ENCODE results near the gene OSGEP.

Gene OSGEP

DNA sequence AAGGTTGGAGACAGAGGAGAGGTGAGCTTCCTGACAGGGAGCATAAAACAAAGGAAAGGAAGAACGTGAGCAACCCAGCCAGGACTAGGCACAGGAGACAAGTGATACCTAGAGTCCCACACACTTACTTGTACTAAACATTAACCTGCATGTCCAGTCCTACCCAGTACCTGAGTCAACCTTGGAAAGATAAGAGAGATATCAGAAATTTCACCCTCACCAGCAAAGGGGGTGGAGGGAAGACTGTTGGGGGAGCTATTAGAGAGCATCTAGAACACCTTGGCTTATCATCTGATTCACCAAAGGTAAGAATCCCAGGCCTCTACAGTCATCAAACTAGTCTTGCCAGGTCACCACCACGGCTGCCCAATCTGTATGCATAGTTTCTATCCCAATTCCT lies 29.8 kb downstream of the OSGEP start:
- H3K9me3 ChIP-seq (ENCODE audit: control insufficient read depth, insufficient read depth, low read length) = no peaks in the 10 kb centered on the region
- H3K27me3 ChIP-seq (ENCODE audit: control insufficient read depth, insufficient read depth, low read length) = no peaks in the 10 kb centered on the region
- peaks cover 6% of the 10 kb centered on the region for H3K4me1 ChIP-seq (ENCODE audit: control insufficient read depth, insufficient read depth, low read length)
- H3K9ac ChIP-seq (ENCODE audit: low read depth, low read length) = no peak overlapping the region
- H3K4me3 ChIP-seq (ENCODE audit: low read depth, low read length) = no peak overlapping the region
- H3K36me3 ChIP-seq (ENCODE audit: control insufficient read depth, insufficient read depth, low read length) = no peaks in the 10 kb centered on the region

DNA sequence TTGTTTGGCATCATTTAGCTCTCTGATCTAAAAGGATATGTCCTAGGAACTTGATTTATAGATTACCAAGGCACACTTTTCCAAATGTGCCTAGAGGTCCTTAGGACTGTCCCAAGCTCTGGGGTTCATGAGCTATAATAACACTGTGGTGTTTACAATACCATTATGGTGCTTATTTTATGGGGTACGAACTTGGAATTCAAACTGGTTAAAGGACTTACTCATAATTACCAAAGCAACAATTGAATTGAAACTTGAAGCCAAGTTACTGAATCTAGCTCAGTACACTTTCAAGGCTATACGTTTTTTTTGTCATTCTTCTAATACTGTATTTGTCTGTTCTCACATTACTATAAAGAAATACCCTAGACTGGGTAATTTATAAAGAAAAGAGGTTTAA lies 31.7 kb downstream of the OSGEP start:
- H3K36me3 ChIP-seq (ENCODE audit: control insufficient read depth, insufficient read depth, low read length) = no peaks in the 10 kb centered on the region
- H3K9me3 ChIP-seq (ENCODE audit: control insufficient read depth, insufficient read depth, low read length) = no peaks in the 10 kb centered on the region
- no peak overlapping the region for H3K4me3 ChIP-seq (ENCODE audit: low read depth, low read length)
- H3K9ac ChIP-seq (ENCODE audit: low read depth, low read length) = no peak overlapping the region
- H3K4me1 ChIP-seq (ENCODE audit: control insufficient read depth, insufficient read depth, low read length) = peaks cover 6% of the 10 kb centered on the region
- H3K27me3 ChIP-seq (ENCODE audit: control insufficient read depth, insufficient read depth, low read length) = no peaks in the 10 kb centered on the region

DNA sequence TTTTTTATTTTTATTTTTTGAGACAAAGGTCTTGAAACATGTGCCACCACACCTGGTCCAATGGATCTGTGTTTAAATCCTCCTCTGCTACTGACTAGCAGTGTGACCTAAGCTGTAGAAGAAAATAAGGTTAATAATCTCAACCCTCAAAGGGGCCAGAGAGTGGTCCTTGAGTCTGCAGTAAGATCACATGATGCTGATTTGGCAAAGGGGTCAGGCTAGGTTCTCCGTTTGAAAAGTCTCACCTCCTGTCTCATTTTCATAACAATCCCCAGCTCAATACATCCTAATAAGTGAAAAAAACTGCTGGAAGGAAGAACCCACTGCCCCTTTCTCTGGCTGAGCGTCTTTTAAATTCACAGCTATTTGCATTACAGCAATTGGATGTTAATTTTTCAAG lies 33.3 kb downstream of the OSGEP start:
- peaks cover 6% of the 10 kb centered on the region for H3K4me1 ChIP-seq (ENCODE audit: control insufficient read depth, insufficient read depth, low read length)
- no peaks in the 10 kb centered on the region for H3K27me3 ChIP-seq (ENCODE audit: control insufficient read depth, insufficient read depth, low read length)
- no peak overlapping the region for H3K9ac ChIP-seq (ENCODE audit: low read depth, low read length)
- H3K36me3 ChIP-seq (ENCODE audit: control insufficient read depth, insufficient read depth, low read length) = no peaks in the 10 kb centered on the region
- H3K9me3 ChIP-seq (ENCODE audit: control insufficient read depth, insufficient read depth, low read length) = no peaks in the 10 kb centered on the region
- H3K4me3 ChIP-seq (ENCODE audit: low read depth, low read length) = no peak overlapping the region

DNA sequence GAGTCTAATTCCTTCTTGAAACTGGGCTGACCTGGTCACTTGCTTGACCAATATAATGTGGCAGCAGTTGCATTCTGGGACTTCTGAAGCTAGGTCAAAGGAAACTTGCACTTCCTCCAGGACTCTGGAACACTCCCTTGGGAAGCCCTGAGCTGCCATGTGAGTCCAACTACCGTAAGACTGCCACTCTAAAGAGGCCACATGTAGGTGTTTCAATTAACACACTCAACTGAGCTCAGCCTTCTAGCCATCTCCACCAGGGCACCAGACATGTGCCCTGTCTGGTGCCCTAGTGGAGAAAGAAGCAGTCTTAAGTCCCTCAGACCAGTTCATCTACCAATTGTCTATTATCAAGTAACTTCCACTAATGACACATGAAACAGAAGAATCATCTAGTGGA lies 35.2 kb downstream of the OSGEP start:
- Histone ChIP-seq H3K27me3 (ENCODE audit: control insufficient read depth, insufficient read depth, low read length) (no peaks in the 10 kb centered on the region), H3K4me3 (ENCODE audit: low read depth, low read length) (no peak overlapping the region), H3K36me3 (ENCODE audit: control insufficient read depth, insufficient read depth, low read length) (no peaks in the 10 kb centered on the region), H3K4me1 (ENCODE audit: control insufficient read depth, insufficient read depth, low read length) (peaks cover 10% of the 10 kb centered on the region), H3K9me3 (ENCODE audit: control insufficient read depth, insufficient read depth, low read length) (no peaks in the 10 kb centered on the region), H3K9ac (ENCODE audit: low read depth, low read length) (no peak overlapping the region)

DNA sequence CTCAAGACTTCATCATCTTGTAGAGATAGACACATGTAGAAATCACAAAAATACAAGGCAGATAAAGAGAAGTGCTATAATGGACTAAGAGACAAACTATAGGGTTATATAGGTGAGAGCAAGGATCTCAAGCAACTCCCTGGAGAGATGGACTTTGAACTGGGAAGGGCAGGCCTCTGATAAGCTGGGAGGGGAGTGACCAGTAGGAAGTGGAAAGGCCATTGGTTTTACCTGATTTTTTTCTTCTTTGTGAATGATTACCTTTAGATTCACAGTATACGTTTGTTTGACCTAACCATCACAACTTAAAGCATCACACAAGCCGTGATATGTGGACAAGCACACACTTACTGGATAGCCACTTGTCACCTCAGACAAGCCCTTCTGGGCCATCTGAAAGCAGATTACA lies 36.1 kb downstream of the OSGEP start:
- H3K9me3 ChIP-seq (ENCODE audit: control insufficient read depth, insufficient read depth, low read length) = no peaks in the 10 kb centered on the region
- peaks cover 10% of the 10 kb centered on the region for H3K4me1 ChIP-seq (ENCODE audit: control insufficient read depth, insufficient read depth, low read length)
- no peaks in the 10 kb centered on the region for H3K27me3 ChIP-seq (ENCODE audit: control insufficient read depth, insufficient read depth, low read length)
- H3K4me3 ChIP-seq (ENCODE audit: low read depth, low read length) = no peak overlapping the region
- no peak overlapping the region for H3K9ac ChIP-seq (ENCODE audit: low read depth, low read length)
- H3K36me3 ChIP-seq (ENCODE audit: control insufficient read depth, insufficient read depth, low read length) = no peaks in the 10 kb centered on the region

GRCh38 chr14:20417250-20418186 lies 37.1 kb downstream of the OSGEP start:
- no peaks in the 10 kb centered on the region for H3K36me3 ChIP-seq (ENCODE audit: control insufficient read depth, insufficient read depth, low read length)
- no peak overlapping the region for H3K9ac ChIP-seq (ENCODE audit: low read depth, low read length)
- H3K27me3 ChIP-seq (ENCODE audit: control insufficient read depth, insufficient read depth, low read length) = no peaks in the 10 kb centered on the region
- no peaks in the 10 kb centered on the region for H3K9me3 ChIP-seq (ENCODE audit: control insufficient read depth, insufficient read depth, low read length)
- H3K4me3 ChIP-seq (ENCODE audit: low read depth, low read length) = no peak overlapping the region
- H3K4me1 ChIP-seq (ENCODE audit: control insufficient read depth, insufficient read depth, low read length) = peaks cover 10% of the 10 kb centered on the region

DNA sequence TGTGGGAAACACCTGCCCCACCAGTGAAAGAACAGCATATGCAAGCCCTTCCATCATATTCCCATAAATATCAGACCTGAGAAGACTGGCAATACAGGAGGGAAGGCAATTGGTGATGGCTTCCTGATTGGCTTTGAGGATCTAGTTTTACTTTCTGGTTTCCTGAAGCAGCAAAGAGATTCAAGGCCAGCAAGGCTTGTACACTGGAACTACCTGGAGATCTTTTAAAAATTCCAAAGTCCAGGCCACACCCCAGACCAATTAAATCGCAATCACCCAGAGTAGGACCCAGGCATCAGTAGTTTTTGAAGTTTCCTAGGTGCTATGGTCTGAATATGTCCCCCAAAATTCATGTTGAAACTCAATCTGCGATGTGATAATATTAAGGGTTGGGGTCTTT lies 38.4 kb downstream of the OSGEP start:
- Histone ChIP-seq H3K4me3 (ENCODE audit: low read depth, low read length) (no peak overlapping the region), H3K9ac (ENCODE audit: low read depth, low read length) (no peak overlapping the region), H3K36me3 (ENCODE audit: control insufficient read depth, insufficient read depth, low read length) (no peaks in the 10 kb centered on the region), H3K27me3 (ENCODE audit: control insufficient read depth, insufficient read depth, low read length) (no peaks in the 10 kb centered on the region), H3K4me1 (ENCODE audit: control insufficient read depth, insufficient read depth, low read length) (peaks cover 10% of the 10 kb centered on the region), H3K9me3 (ENCODE audit: control insufficient read depth, insufficient read depth, low read length) (no peaks in the 10 kb centered on the region)

DNA sequence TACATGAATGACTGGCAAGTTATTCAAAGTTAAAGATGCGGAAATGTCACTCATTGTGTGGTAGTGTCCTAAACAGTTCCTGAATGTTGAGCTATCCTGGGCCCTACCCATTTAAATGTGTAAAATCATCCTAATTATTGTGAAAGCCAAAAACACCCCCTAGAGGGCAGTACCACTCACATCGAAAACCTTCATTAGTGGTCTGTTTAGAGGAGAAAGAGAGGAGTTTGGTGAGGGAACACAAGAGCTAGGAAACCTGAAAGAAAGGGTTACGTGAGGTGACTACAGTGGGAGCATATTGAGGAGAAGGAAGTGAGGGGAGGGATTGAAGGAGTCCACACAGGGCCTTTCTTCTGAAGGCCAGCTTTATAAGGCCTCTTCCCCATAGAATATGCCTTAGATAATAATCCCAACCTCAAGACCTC lies 38.8 kb downstream of the OSGEP start:
- Histone ChIP-seq H3K36me3 (ENCODE audit: control insufficient read depth, insufficient read depth, low read length) (no peaks in the 10 kb centered on the region), H3K9ac (ENCODE audit: low read depth, low read length) (no peak overlapping the region), H3K4me1 (ENCODE audit: control insufficient read depth, insufficient read depth, low read length) (peaks cover 10% of the 10 kb centered on the region), H3K4me3 (ENCODE audit: low read depth, low read length) (no peak overlapping the region), H3K9me3 (ENCODE audit: control insufficient read depth, insufficient read depth, low read length) (no peaks in the 10 kb centered on the region), H3K27me3 (ENCODE audit: control insufficient read depth, insufficient read depth, low read length) (no peaks in the 10 kb centered on the region)

- Histone ChIP-seq H3K36me3 (ENCODE audit: control insufficient read depth, insufficient read depth, low read length) (no peaks in the 10 kb centered on the region), H3K4me3 (ENCODE audit: low read depth, low read length) (peak overlapping the region; percentile 91), H3K9ac (ENCODE audit: low read depth, low read length) (peak overlapping the region; percentile 61), H3K27me3 (ENCODE audit: control insufficient read depth, insufficient read depth, low read length) (no peaks in the 10 kb centered on the region), H3K9me3 (ENCODE audit: control insufficient read depth, insufficient read depth, low read length) (no peaks in the 10 kb centered on the region), H3K4me1 (ENCODE audit: control insufficient read depth, insufficient read depth, low read length) (peaks cover 10% of the 10 kb centered on the region)
These were observed 40.9 kb downstream of the OSGEP start for GRCh38 chr14:20413744-20414082.

DNA sequence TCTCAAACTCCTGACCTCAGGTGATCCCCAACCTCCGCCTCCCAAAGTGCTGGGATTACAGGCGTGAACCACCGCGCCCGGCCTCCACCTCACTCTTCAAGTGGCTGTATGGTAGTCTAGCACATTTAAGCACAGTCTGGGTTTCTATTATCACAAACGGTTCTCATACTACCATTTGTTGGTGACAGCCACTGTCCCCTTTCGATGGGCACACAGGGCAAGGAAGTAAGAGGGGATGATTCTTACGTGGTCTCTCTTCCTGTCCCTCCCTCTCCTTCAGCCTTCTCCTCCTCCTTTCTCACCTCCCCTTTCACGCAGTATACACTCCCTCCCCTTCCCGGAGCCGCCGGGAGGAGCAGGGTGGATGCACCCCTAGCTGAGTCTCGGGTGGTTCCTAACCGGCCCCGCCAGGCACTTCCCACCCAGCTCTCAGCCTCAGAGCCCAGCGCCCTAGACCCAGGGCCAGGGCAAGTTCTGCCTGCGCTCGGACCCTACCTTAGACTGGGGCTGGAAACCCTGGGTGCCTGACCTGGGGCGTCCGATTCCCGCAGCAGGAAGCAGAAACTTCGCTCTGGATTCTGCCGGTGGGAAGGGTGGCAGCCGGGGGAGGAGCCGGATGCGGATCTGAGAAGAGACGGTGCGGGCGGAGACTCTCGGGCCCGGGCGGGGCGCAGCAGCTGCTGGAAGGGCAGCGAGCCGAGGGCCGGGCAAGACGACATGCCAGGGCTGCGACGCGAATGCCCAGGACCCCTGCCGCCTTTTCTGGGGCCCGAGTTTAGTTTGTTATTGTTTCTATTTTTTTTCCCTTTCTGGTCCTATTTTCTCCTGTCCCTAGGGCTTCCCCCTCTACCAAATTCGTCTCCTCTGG lies 41.5 kb downstream of the OSGEP start, which contains the start of gene TEP1:
TEP1 (minus strand) TSS at position 626 of the 868 bp plus-strand sequence. CDS start 5,062 bp downstream, outside the sequence.
- Histone ChIP-seq H3K4me1 (ENCODE audit: control insufficient read depth, insufficient read depth, low read length) (peaks cover 10% of the 10 kb centered on the region), H3K4me3 (ENCODE audit: low read depth, low read length) (peak within 1 kb of the TSS; percentile 91), H3K36me3 (ENCODE audit: control insufficient read depth, insufficient read depth, low read length) (peaks cover under 1% of the 10 kb centered on the region)

DNA sequence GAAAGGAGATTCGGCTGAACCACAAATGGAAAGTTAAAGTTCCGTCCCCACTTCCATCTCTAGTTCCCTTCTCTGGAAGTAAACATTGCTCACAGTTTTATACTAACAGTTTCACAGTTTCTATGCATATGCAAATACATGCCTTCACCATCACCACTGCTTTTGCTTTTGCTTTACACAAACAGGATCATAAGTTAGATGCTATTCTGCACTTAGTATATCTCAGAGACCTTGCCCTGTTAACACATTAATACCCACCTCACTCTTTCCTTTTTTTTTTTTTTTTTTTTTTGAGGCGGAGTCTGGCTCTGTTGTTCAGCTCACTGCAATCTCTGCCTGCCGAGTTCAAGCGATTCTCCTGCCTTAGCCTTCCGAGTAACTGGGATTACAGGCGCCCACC lies 42.2 kb downstream of the OSGEP start:
- Histone ChIP-seq H3K4me1 (ENCODE audit: control insufficient read depth, insufficient read depth, low read length) (peaks cover 10% of the 10 kb centered on the region), H3K9ac (ENCODE audit: low read depth, low read length) (no peak overlapping the region), H3K9me3 (ENCODE audit: control insufficient read depth, insufficient read depth, low read length) (no peaks in the 10 kb centered on the region), H3K27me3 (ENCODE audit: control insufficient read depth, insufficient read depth, low read length) (no peaks in the 10 kb centered on the region), H3K4me3 (ENCODE audit: low read depth, low read length) (peak overlapping the region; percentile 91), H3K36me3 (ENCODE audit: control insufficient read depth, insufficient read depth, low read length) (peaks cover 5% of the 10 kb centered on the region)

More for the DNA sequence above, 41.5 kb downstream of the OSGEP start, which contains the start of gene TEP1:
- H3K27me3 ChIP-seq (ENCODE audit: control insufficient read depth, insufficient read depth, low read length) = no peaks in the 10 kb centered on the region
- H3K9ac ChIP-seq (ENCODE audit: low read depth, low read length) = peak within 1 kb of the TSS; percentile 90
- H3K9me3 ChIP-seq (ENCODE audit: control insufficient read depth, insufficient read depth, low read length) = no peaks in the 10 kb centered on the region

Data from iPS-15b (cell line).